Stomach (tissue), 4 donors: ENCODE data around the gene MEX3A.

ENCODE experiments used
- CTCF ChIP-seq, 7 experiments: fragments of 450-650 bp in 4 of 7; fragments of 200-600 bp in 3 of 7; sonication (generic) in 3 of 7; IDR thresholded peaks; one replicate each; pipeline ENCODE4 v1.5.1; 2016 to 2019; ENCODE audit warnings: antibody characterized with exemption in 7 of 7, control low read depth in 2 of 7, mild to moderate bottlenecking in 1 of 7
- EP300 ChIP-seq: sonication (generic); formaldehyde crosslinking; IDR thresholded peaks from one replicate; pipeline ENCODE4 v1.6.1; 2017; ENCODE audit warnings: antibody characterized with exemption
- POLR2A ChIP-seq, 4 donors: fragments of 450-650 bp; IDR thresholded peaks; one replicate each; pipeline ENCODE4 v1.6.1; 2016; ENCODE audit warnings: antibody characterized with exemption in 4 of 4, control low read depth in 2 of 4, mild to moderate bottlenecking in 1 of 4, moderate library complexity in 1 of 4
- POLR2AphosphoS5 ChIP-seq, 3 donors: sonication (generic); formaldehyde crosslinking; IDR thresholded peaks; one replicate each; pipeline ENCODE4 v1.6.1; 2016; ENCODE audit warnings: antibody characterized with exemption in 3 of 3

- no peak for TF ChIP-seq POLR2A (IDR thresholded peaks at IDR 0.05)
- TF ChIP-seq CTCF (IDR thresholded peaks at IDR 0.05): no peak
- peak in 1 of 3 donors; percentile 16 for TF ChIP-seq POLR2AphosphoS5 (IDR thresholded peaks at IDR 0.05)
- TF ChIP-seq EP300: no peak
Measured at GRCh38 chr1:156062189-156062588, 20.1 kb downstream of the MEX3A start.
